MM.1S (cell line): Measurements from ENCODE around the gene MYLK.
A peak's percentile ranks its signal among the peaks of the same experiment; 100 is the strongest.

Source experiments
- DNase-seq: peaks from one replicate; pipeline ENCODE4 v3.0.0-alpha.2; 2015
- H2AFZ ChIP-seq: fragments of 300-600 bp; sonication (generic); 2 replicates; pipeline ENCODE4 v1.6.0; 2016; ENCODE audit warnings: antibody characterized with exemption, low read length
- H3F3A ChIP-seq: fragments of 300-600 bp; sonication (generic); 2 replicates; pipeline ENCODE4 v1.6.1; 2016; ENCODE audit warnings: mild to moderate bottlenecking, antibody characterized with exemption, low read length, moderate library complexity, mixed read lengths; ENCODE audit not compliant: insufficient read depth
- H3K27ac ChIP-seq: fragments of 300-600 bp; sonication (generic); 2 replicates; pipeline ENCODE4 v1.5.1; 2016; ENCODE audit warnings: mild to moderate bottlenecking, low read length
- H3K27me3 ChIP-seq: fragments of 300-600 bp; sonication (generic); replicated peaks from 2 replicates; pipeline ENCODE4 v1.6.0; 2016; ENCODE audit warnings: low read length; ENCODE audit not compliant: insufficient read depth
- H3K36me3 ChIP-seq: fragments of 300-600 bp; sonication (generic); replicated peaks from 2 replicates; pipeline ENCODE4 v1.6.1; 2016; ENCODE audit warnings: mild to moderate bottlenecking, low read length, mixed read lengths; ENCODE audit not compliant: insufficient read depth
- H3K4me1 ChIP-seq: fragments of 300-600 bp; sonication (generic); 2 replicates; pipeline ENCODE4 v1.6.1; 2016; ENCODE audit warnings: low read length, mixed read lengths
- H3K4me2 ChIP-seq: fragments of 300-600 bp; sonication (generic); 2 replicates; pipeline ENCODE4 v1.6.0; 2016; ENCODE audit warnings: low read depth, low read length
- H3K4me3 ChIP-seq: fragments of 300-600 bp; sonication (generic); 2 replicates; pipeline ENCODE4 v1.5.1; 2016; ENCODE audit warnings: low read length, mixed read lengths
- H3K79me2 ChIP-seq: fragments of 300-600 bp; sonication (generic); 2 replicates; pipeline ENCODE4 v1.6.1; 2016; ENCODE audit warnings: mixed run types, low read length, mixed read lengths
- H3K9ac ChIP-seq: fragments of 300-600 bp; sonication (generic); 2 replicates; pipeline ENCODE4 v1.6.1; 2016; ENCODE audit warnings: low read length, mixed read lengths
- H3K9me2 ChIP-seq: fragments of 300-600 bp; sonication (generic); replicated peaks from 2 replicates; pipeline ENCODE4 v1.6.1; 2016; ENCODE audit warnings: mild to moderate bottlenecking, low read length, mixed read lengths; ENCODE audit not compliant: insufficient read depth
- H3K9me3 ChIP-seq: fragments of 300-600 bp; sonication (generic); replicated peaks from 2 replicates; pipeline ENCODE4 v1.6.1; 2016; ENCODE audit warnings: mild to moderate bottlenecking, low read length, mixed read lengths; ENCODE audit not compliant: insufficient read depth
- H4K20me1 ChIP-seq: fragments of 300-600 bp; sonication (generic); 2 replicates; pipeline ENCODE4 v1.6.1; 2016; ENCODE audit warnings: mild to moderate bottlenecking, low read length, moderate library complexity, mixed read lengths; ENCODE audit not compliant: insufficient read depth
- EZH2 ChIP-seq: fragments of 300-600 bp; sonication (generic); optimal IDR thresholded peaks from 2 replicates; pipeline ENCODE3; 2017; ENCODE audit warnings: low read depth, mild to moderate bottlenecking, antibody characterized with exemption, low read length, mixed read lengths
- EZH2phosphoT487 ChIP-seq: fragments of 300-600 bp; sonication (generic); IDR thresholded peaks from 2 replicates; pipeline ENCODE4 v1.6.1; 2018; ENCODE audit warnings: antibody characterized with exemption, low read length
- TF ChIP-seq, protein P1 (sequence below): fragments of 300-600 bp; sonication (generic); IDR thresholded peaks from 2 replicates; pipeline ENCODE4 v1.5.1; 2016; ENCODE audit warnings: antibody characterized with exemption, low read length, mixed read lengths

The MYLK gene

DNA sequence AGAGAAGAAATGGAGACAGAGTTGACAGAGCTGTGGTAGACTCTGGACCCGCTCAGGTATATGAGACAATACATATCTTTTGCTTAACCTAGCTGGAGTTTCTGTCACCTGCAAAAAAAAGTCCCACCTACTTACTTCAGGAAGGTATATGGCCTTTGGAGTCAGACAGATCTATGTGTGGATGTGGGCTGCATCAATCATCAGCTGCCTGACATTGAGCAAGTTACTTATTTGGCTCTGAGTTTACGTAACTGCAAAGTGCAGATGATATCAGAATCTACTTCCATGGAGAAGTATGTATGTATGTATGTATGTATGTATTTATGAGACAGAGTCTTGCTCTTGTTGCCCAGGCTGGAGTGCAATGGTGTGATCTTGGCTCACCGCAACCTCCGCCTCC, 124.3 kb downstream of the MYLK start:
- H3K9me2 ChIP-seq: no peaks in the 10 kb centered on the region
- H3K79me2 ChIP-seq: no peaks in the 10 kb centered on the region
- no peak overlapping the region for H3K4me3 ChIP-seq
- H3K4me2 ChIP-seq: no peak overlapping the region
- no peak overlapping the region for H3K9ac ChIP-seq
- TF ChIP-seq EZH2phosphoT487: no peak
- TF ChIP-seq, protein P1, sequence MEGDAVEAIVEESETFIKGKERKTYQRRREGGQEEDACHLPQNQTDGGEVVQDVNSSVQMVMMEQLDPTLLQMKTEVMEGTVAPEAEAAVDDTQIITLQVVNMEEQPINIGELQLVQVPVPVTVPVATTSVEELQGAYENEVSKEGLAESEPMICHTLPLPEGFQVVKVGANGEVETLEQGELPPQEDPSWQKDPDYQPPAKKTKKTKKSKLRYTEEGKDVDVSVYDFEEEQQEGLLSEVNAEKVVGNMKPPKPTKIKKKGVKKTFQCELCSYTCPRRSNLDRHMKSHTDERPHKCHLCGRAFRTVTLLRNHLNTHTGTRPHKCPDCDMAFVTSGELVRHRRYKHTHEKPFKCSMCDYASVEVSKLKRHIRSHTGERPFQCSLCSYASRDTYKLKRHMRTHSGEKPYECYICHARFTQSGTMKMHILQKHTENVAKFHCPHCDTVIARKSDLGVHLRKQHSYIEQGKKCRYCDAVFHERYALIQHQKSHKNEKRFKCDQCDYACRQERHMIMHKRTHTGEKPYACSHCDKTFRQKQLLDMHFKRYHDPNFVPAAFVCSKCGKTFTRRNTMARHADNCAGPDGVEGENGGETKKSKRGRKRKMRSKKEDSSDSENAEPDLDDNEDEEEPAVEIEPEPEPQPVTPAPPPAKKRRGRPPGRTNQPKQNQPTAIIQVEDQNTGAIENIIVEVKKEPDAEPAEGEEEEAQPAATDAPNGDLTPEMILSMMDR: no peak
- H3K9me3 ChIP-seq: no peaks in the 10 kb centered on the region
- H3K4me1 ChIP-seq: peaks cover 24% of the 10 kb centered on the region
- no peak overlapping the region for H2AFZ ChIP-seq
- no peak for DNase-seq
- H3F3A ChIP-seq: peaks cover 10% of the 10 kb centered on the region; the same call in 1 of the 2 replicates
- H3K36me3 ChIP-seq: no peaks in the 10 kb centered on the region
- H3K27ac ChIP-seq: no peak overlapping the region
- no peaks in the 10 kb centered on the region for H3K27me3 ChIP-seq
- no peaks in the 10 kb centered on the region for H4K20me1 ChIP-seq

DNA sequence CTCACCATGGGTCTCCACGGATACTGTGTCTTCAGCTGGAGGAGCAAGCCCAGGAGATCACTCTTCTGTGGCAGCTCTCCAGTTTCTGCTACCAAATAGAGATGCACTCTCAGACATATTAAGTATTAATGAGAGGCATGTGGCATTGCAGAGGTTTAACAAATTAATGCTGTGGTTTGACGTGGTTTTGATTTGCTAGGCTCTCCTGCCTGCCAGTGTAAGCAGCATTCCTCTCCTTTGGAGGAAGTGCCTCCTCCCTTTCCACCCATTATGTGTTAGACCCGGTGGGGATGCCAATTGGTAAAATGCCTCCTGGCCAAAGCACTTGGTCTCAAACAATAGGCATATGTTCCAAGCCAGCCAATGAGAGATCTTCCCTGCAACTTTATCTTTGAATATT, 124.8 kb downstream of the MYLK start:
- Histone ChIP-seq H3K79me2 (no peaks in the 10 kb centered on the region), H3K9me3 (no peaks in the 10 kb centered on the region), H3F3A (peaks cover 10% of the 10 kb centered on the region; the same call in 1 of the 2 replicates), H4K20me1 (no peaks in the 10 kb centered on the region), H2AFZ (no peak overlapping the region), H3K27me3 (no peaks in the 10 kb centered on the region), H3K9ac (no peak overlapping the region), H3K4me3 (no peak overlapping the region), H3K36me3 (no peaks in the 10 kb centered on the region), H3K4me1 (peaks cover 24% of the 10 kb centered on the region), H3K27ac (no peak overlapping the region), H3K4me2 (no peak overlapping the region), H3K9me2 (no peaks in the 10 kb centered on the region)
- DNase-seq: no peak
- TF ChIP-seq, protein P1: no peak
- TF ChIP-seq EZH2phosphoT487: no peak
- no peak for TF ChIP-seq EZH2

DNA sequence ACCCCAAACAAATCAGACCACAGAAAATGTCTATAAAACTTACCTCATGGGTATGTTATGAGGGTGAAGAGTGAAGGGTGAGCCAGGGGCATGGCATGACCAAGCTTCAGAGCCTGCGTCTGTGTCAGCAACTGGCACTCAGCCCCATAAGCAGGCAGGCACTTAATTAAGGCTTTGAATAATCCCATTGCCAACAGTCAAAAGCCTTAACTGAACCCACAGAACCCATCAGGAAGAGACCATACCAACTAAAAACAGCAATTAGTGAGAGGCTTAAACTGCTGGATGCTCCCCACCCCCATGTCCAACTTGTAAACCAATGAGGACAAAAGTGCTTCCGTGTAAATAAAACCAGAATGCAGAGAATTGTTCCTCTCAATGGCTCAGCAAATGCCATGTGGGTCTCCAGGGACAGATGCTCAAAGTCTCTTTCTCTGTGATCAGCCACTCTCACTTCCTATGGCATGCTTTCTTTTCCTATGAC, 126.0 kb downstream of the MYLK start:
- Histone ChIP-seq H3K4me2 (peak overlapping the region; percentile 50; the same call in 1 of the 2 replicates), H3K79me2 (no peaks in the 10 kb centered on the region), H3K9ac (no peak overlapping the region), H3K4me1 (peaks cover 24% of the 10 kb centered on the region), H2AFZ (no peak overlapping the region), H4K20me1 (no peaks in the 10 kb centered on the region), H3K9me3 (no peaks in the 10 kb centered on the region), H3K27ac (no peak overlapping the region), H3K36me3 (no peaks in the 10 kb centered on the region), H3K9me2 (no peaks in the 10 kb centered on the region), H3K27me3 (no peaks in the 10 kb centered on the region), H3F3A (peaks cover 10% of the 10 kb centered on the region; the same call in 1 of the 2 replicates), H3K4me3 (no peak overlapping the region)
- TF ChIP-seq, protein P1: no peak
- TF ChIP-seq EZH2phosphoT487 (no peak), EZH2 (no peak)
- no peak for DNase-seq
